ENCODE measurements around the gene CFAP210. TPM values are rescaled to one million over a fixed set of nuclear protein-coding genes. Genes with fewer than 3 reads are reported as not detected.

CFAP210 gene
- total RNA-seq, 1 experiment from 2014 or later = not detected

GRCh38 chr2:169670215-169670651, 24.0 kb downstream of the CFAP210 start (continued):
- no peak for TF ChIP-seq CEBPB (IDR thresholded peaks at IDR 0.05; ENCODE audit: low read depth)
- TF ChIP-seq, protein P1, sequence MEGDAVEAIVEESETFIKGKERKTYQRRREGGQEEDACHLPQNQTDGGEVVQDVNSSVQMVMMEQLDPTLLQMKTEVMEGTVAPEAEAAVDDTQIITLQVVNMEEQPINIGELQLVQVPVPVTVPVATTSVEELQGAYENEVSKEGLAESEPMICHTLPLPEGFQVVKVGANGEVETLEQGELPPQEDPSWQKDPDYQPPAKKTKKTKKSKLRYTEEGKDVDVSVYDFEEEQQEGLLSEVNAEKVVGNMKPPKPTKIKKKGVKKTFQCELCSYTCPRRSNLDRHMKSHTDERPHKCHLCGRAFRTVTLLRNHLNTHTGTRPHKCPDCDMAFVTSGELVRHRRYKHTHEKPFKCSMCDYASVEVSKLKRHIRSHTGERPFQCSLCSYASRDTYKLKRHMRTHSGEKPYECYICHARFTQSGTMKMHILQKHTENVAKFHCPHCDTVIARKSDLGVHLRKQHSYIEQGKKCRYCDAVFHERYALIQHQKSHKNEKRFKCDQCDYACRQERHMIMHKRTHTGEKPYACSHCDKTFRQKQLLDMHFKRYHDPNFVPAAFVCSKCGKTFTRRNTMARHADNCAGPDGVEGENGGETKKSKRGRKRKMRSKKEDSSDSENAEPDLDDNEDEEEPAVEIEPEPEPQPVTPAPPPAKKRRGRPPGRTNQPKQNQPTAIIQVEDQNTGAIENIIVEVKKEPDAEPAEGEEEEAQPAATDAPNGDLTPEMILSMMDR (IDR thresholded peaks at IDR 0.05 in 2 of 3, conservative IDR thresholded peaks at IDR 0.05 in 1 of 3; ENCODE audit: borderline replicate concordance in 1 of 3, insufficient read depth in 1 of 3, low read depth in 2 of 3, low read length in 2 of 3) = no peak

GRCh38 chr2:169667583-169667982, 26.6 kb downstream of the CFAP210 start:
- no peak overlapping the region for H2AFZ ChIP-seq (ENCODE audit: low read depth, low read length, poor library complexity, severe bottlenecking)
- no peaks in the 10 kb centered on the region for H3K4me1 ChIP-seq (ENCODE audit: control insufficient read depth in 1 of 2, insufficient read depth in 2 of 2, low read length in 2 of 2)
- ChIA-PET CTCF (no interaction called here), POLR2A (no interaction called here), RAD21 (ENCODE audit: low non-redundant PET in 1 of 2, low total read pairs in 2 of 2, uncharacterized antibody in 2 of 2, unreplicated experiment in 2 of 2) (no interaction called here)
- no peak overlapping the region for H3K4me2 ChIP-seq (ENCODE audit: low read length)
- no peaks in the 10 kb centered on the region for H3K27me3 ChIP-seq (ENCODE audit: insufficient read depth, low read length)
- H3K4me3 ChIP-seq (replicated peaks in 1 of 2; ENCODE audit: low read depth in 1 of 2, low read length in 2 of 2) = no peak overlapping the region
- H3K36me3 ChIP-seq (ENCODE audit: control insufficient read depth in 1 of 2, insufficient read depth in 2 of 2, low read length in 2 of 2) = no peaks in the 10 kb centered on the region
- intact Hi-C loops (cut with micrococcal nuclease) = no loop called here
- DNase-seq (ENCODE audit: low read depth, low spot score) (no peak), ATAC-seq (no peak)
- H4K20me1 ChIP-seq (ENCODE audit: insufficient read depth) = no peaks in the 10 kb centered on the region
- no peaks in the 10 kb centered on the region for H3K9me3 ChIP-seq (ENCODE audit: control insufficient read depth in 1 of 2, insufficient read depth in 1 of 2, low read depth in 1 of 2, low read length in 2 of 2)
- H3K9me2 ChIP-seq (ENCODE audit: insufficient read depth) = no peaks in the 10 kb centered on the region
- no TSS peak for BruUV-seq (replicated peaks)
- no peak overlapping the region for H3K27ac ChIP-seq (ENCODE audit: low read depth, low read length)
- H3K79me2 ChIP-seq (ENCODE audit: insufficient read depth, low read length) = no peaks in the 10 kb centered on the region
- H3K9ac ChIP-seq (ENCODE audit: low read length) = no peak overlapping the region
- TF ChIP-seq POLR2A (IDR thresholded peaks at IDR 0.05; ENCODE audit: borderline replicate concordance, extremely low read depth, insufficient read depth, insufficient read length) = no peak
- no peak for TF ChIP-seq SIN3A (IDR thresholded peaks at IDR 0.05; ENCODE audit: low read depth)
- no peak for TF ChIP-seq RAD21 (IDR thresholded peaks at IDR 0.05; ENCODE audit: low read depth)
- no peak for TF ChIP-seq ELF1 (IDR thresholded peaks at IDR 0.05; ENCODE audit: borderline replicate concordance, low read depth)
- no peak for TF ChIP-seq ZFX (IDR thresholded peaks at IDR 0.05)
- TF ChIP-seq FOSL1 (IDR thresholded peaks at IDR 0.05; ENCODE audit: low read depth) = no peak
- TF ChIP-seq POLR2AphosphoS5 (IDR thresholded peaks at IDR 0.05; ENCODE audit: low read depth, low read length) = no peak
- TF ChIP-seq ZNF274 (IDR thresholded peaks at IDR 0.05; ENCODE audit: low read depth, low read length) = no peak
- TF ChIP-seq SP1 (IDR thresholded peaks at IDR 0.05; ENCODE audit: low read depth) = no peak
- TF ChIP-seq, protein P2, sequence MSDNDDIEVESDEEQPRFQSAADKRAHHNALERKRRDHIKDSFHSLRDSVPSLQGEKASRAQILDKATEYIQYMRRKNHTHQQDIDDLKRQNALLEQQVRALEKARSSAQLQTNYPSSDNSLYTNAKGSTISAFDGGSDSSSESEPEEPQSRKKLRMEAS (IDR thresholded peaks at IDR 0.05) = no peak
- no peak for TF ChIP-seq CEBPB (IDR thresholded peaks at IDR 0.05; ENCODE audit: low read depth)
- TF ChIP-seq REST (IDR thresholded peaks at IDR 0.05; ENCODE audit: low read depth) = no peak
- TF ChIP-seq EGR1 (IDR thresholded peaks at IDR 0.05; ENCODE audit: low read depth) = no peak
- no peak for TF ChIP-seq SRF (IDR thresholded peaks at IDR 0.05; ENCODE audit: low read depth)
- no peak for TF ChIP-seq CBX3 (IDR thresholded peaks at IDR 0.05; ENCODE audit: low read depth)
- TF ChIP-seq, protein P1 (IDR thresholded peaks at IDR 0.05 in 2 of 3, conservative IDR thresholded peaks at IDR 0.05 in 1 of 3; ENCODE audit: borderline replicate concordance in 1 of 3, insufficient read depth in 1 of 3, low read depth in 2 of 3, low read length in 2 of 3) = no peak
- TF ChIP-seq TCF7L2 (IDR thresholded peaks at IDR 0.05; ENCODE audit: borderline replicate concordance, extremely low read depth, insufficient read depth, insufficient read length) = no peak

All from HCT116 (cell line).